ENCODE results near the gene MEF2A.

GRCh38 chr15:99561476-99562230, 4.1 kb upstream of the MEF2A start:
- no peak for TF ChIP-seq YY1 (IDR thresholded peaks at IDR 0.05; ENCODE audit: insufficient read depth, insufficient read length)
- TF ChIP-seq ZNF274 (IDR thresholded peaks at IDR 0.05; ENCODE audit: low read depth, low read length) = no peak
- no peak for TF ChIP-seq SUZ12 (IDR thresholded peaks at IDR 0.05; ENCODE audit: extremely low read depth, insufficient read depth, insufficient read length)

Data from NT2/D1 (cell line).